ENCODE measurements around the gene SVEP1.

Gene SVEP1

DNA sequence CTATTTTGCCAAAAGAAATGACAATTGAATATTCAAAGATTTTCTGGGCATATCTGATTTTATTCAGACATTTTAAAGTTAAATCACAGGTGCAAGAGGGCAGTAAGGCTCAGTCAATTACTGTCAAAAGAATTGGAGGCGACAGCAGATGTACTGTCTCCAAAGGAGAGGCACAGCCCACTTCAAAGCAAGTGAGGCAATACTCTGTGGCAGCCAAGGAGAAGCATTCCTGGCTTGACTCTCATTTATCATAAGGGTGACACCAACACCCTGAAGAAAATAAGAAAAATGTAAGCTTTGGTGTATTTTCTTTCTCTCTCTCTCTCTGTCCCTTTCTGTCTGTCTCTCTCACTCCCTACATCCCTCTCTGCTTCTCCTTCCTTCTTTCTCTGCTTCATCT is 93.3 kb downstream of the SVEP1 start:
- TF ChIP-seq, protein P1, sequence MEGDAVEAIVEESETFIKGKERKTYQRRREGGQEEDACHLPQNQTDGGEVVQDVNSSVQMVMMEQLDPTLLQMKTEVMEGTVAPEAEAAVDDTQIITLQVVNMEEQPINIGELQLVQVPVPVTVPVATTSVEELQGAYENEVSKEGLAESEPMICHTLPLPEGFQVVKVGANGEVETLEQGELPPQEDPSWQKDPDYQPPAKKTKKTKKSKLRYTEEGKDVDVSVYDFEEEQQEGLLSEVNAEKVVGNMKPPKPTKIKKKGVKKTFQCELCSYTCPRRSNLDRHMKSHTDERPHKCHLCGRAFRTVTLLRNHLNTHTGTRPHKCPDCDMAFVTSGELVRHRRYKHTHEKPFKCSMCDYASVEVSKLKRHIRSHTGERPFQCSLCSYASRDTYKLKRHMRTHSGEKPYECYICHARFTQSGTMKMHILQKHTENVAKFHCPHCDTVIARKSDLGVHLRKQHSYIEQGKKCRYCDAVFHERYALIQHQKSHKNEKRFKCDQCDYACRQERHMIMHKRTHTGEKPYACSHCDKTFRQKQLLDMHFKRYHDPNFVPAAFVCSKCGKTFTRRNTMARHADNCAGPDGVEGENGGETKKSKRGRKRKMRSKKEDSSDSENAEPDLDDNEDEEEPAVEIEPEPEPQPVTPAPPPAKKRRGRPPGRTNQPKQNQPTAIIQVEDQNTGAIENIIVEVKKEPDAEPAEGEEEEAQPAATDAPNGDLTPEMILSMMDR (IDR thresholded peaks at IDR 0.05; ENCODE audit: control extremely low read depth, extremely low read depth, low read depth, missing control alignments): no peak
- ChIA-PET POLR2A (no interaction called here), CTCF (no interaction called here)
- no peak for DNase-seq (ENCODE audit: extremely low spot score)

DNA sequence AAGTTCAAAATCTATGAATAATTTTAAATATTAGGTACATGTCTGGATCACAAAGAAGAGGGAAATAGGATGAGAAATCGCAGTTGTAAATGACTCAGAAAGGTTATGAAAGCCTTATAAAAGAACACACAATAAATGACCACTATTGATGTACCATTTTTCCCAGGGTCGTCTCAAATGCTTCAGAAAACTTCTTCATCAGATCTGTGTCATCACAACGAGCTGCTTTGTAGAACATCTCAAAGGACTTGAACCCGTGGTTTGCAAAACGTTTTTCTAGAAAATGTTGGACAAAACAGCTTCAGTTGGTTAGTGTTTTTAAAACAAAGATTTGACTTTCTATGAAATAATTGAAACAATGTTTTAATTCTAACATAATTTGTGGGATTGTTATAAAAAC is 100.1 kb downstream of the SVEP1 start:
- CTCF ChIA-PET: interaction anchor here (0.9 kb wide), 1 partner anchor 14 kb away, joined by 3 read pairs; no protein-coding TSS in a partner anchor
- POLR2A ChIA-PET: no interaction called here
- DNase-seq (ENCODE audit: extremely low spot score): no peak
- TF ChIP-seq, protein P1 (IDR thresholded peaks at IDR 0.05; ENCODE audit: control extremely low read depth, extremely low read depth, low read depth, missing control alignments): no peak

DNA sequence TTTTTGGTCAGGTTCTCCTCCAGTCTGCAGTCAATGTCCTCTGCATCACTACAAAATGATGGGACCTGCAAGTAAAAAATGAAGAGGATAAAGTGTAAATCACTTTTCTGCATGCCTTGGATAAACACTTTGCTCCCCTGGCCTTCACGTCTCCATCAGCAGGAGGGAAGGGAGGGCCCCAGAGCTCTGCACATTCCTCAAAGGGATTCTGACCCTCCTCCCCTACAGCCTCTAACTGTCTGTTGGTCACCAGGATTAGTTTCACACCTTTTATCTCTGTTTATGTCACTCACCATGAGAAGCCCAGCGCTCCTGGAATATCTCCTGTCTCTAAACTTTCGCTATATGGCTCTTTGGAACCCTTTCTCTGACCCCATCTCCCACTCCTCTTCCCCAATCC is 103.3 kb downstream of the SVEP1 start:
- DNase-seq (ENCODE audit: extremely low spot score): no peak
- TF ChIP-seq, protein P1 (IDR thresholded peaks at IDR 0.05; ENCODE audit: control extremely low read depth, extremely low read depth, low read depth, missing control alignments): no peak
- ChIA-PET CTCF (no interaction called here), POLR2A (no interaction called here)

DNA sequence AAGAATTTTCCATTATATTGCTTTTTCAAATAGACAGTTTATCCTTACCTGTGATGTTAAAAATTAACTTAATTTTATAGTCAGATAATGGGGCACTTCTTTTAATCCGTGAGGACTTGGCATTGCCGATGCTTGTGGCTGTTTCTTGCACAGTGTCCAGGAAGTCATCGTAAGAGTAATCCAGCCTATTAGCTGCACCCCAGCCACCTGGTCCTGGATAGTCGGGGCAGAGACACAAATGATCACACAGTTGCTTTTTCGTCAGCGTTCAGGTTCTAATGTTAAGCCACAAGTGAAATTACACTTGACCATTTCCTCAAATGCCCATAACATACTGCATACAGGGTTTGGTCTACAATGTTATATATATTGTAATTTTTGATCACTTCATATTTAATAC is 107.4 kb downstream of the SVEP1 start:
- no peak for DNase-seq (ENCODE audit: extremely low spot score)
- ChIA-PET POLR2A (no interaction called here), CTCF (no interaction called here)
- TF ChIP-seq, protein P1 (IDR thresholded peaks at IDR 0.05; ENCODE audit: control extremely low read depth, extremely low read depth, low read depth, missing control alignments): no peak

DNA sequence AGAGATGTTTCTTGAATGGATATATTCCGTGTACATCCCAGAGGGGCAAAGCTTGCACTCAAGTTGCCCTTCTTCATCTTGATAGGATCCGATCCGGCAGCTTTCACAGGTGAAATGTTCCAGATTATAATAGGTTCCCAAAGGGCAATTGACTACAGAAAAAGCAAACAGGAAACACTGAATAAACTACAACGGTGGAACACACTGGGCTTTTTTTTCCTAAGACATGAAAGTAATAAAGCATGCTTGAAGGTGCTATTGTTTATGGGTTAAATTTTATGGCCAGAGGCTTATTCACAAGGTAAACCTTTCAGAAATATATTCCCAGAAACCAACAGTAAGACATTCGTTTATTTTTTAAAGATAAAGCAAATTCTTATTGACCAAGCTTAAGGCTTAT is 110.6 kb downstream of the SVEP1 start:
- ChIA-PET CTCF (no interaction called here), POLR2A (no interaction called here)

DNA sequence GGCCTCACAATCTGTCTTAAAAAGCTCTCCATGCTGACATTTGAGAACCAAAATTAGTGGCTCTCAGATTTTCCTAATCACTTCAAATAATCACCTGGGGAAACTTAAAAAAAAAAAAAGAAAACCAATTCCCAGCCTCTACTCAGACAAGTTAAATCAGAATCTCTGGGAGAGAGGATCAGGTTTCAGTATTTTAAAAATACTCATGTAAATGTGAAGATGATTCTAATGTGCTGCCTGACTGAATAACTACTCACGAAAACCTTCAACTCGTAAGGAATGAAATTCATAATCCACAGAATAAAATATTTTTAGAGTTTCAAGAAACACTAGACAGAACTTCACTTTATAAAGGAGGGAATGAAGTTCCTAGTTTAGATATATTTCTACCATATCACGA is 114.4 kb downstream of the SVEP1 start:
- CTCF ChIA-PET: interaction anchor here (1.0 kb wide), 1 partner anchor 14 kb away, joined by 3 read pairs; no protein-coding TSS in a partner anchor
- no peak for DNase-seq (ENCODE audit: extremely low spot score)
- POLR2A ChIA-PET: no interaction called here
- TF ChIP-seq, protein P1 (IDR thresholded peaks at IDR 0.05; ENCODE audit: control extremely low read depth, extremely low read depth, low read depth, missing control alignments): no peak

More for the DNA sequence above, 110.6 kb downstream of the SVEP1 start:
- TF ChIP-seq, protein P1 (IDR thresholded peaks at IDR 0.05; ENCODE audit: control extremely low read depth, extremely low read depth, low read depth, missing control alignments): no peak
- DNase-seq (ENCODE audit: extremely low spot score): no peak

DNA sequence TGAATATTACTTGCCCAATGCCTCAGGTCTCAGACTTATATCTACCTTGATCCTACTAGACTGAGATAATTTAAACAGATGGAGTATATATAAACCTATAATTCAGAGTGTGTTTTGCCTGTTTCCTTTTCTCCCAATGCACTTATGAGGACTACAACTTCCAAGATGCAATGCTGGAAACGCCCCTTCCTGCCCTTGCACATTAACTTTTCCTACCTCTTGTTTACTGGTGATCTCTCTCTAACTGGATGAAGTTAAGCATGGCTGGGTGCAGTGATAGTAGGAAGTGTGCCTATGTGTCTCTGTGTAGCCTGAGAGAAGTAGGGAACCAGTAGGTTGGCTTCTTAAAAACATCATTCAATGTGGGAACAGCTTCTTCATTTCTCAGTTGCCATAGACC is 115.2 kb downstream of the SVEP1 start:
- ChIA-PET CTCF (no interaction called here), POLR2A (no interaction called here)
- TF ChIP-seq, protein P1 (IDR thresholded peaks at IDR 0.05; ENCODE audit: control extremely low read depth, extremely low read depth, low read depth, missing control alignments): no peak
- no peak for DNase-seq (ENCODE audit: extremely low spot score)
